ENCODE data around the gene DNAH5. TPM values are rescaled to one million over a fixed set of nuclear protein-coding genes. Genes with fewer than 3 reads are reported as not detected.

Gene DNAH5
- total RNA-seq, 1 experiment from 2014 or later, result 9.7 TPM

GRCh38 chr5:13919786-13920185 lies 24.7 kb downstream of the DNAH5 start:
- no peaks in the 10 kb centered on the region for H3K79me2 ChIP-seq (ENCODE audit: low read depth)
- H3K27me3 ChIP-seq (ENCODE audit: insufficient read depth, low read depth), result no peaks in the 10 kb centered on the region
- H3F3A ChIP-seq (ENCODE audit: insufficient read depth, low read depth), result no peaks in the 10 kb centered on the region
- no peak for TF ChIP-seq EZH2 (IDR thresholded peaks at IDR 0.05; ENCODE audit: low read depth)
- no peaks in the 10 kb centered on the region for H3K9me2 ChIP-seq (ENCODE audit: insufficient read depth)
- H3K36me3 ChIP-seq (ENCODE audit: low read depth), result no peaks in the 10 kb centered on the region
- H3K27ac ChIP-seq, result no peak overlapping the region
- H3K4me1 ChIP-seq (replicated peaks; ENCODE audit: insufficient read depth), result no peaks in the 10 kb centered on the region
- CTCF ChIA-PET, result no interaction called here
- no TSS peak for BruUV-seq (replicated peaks)
- H3K4me3 ChIP-seq, result no peak overlapping the region
- intact Hi-C loops (cut with micrococcal nuclease; ENCODE audit: unreplicated experiment), result no loop called here
- POLR2A ChIA-PET (ENCODE audit: unreplicated experiment), result no interaction called here
- DNase-seq, result no peak
- no peak overlapping the region for H2AFZ ChIP-seq
- H3K9me3 ChIP-seq (ENCODE audit: insufficient read depth, low read depth), result no peaks in the 10 kb centered on the region
- H4K20me1 ChIP-seq (ENCODE audit: insufficient read depth), result no peaks in the 10 kb centered on the region
- H3K4me2 ChIP-seq, result no peak overlapping the region

- no peaks in the 10 kb centered on the region for H3K9me3 ChIP-seq (ENCODE audit: insufficient read depth, low read depth)
- ChIA-PET CTCF (no interaction called here), POLR2A (ENCODE audit: unreplicated experiment) (no interaction called here)
- H3K27ac ChIP-seq, result no peak overlapping the region
- no peak for DNase-seq
- H3K36me3 ChIP-seq (ENCODE audit: low read depth), result no peaks in the 10 kb centered on the region
- no peaks in the 10 kb centered on the region for H3K4me1 ChIP-seq (replicated peaks; ENCODE audit: insufficient read depth)
- no peak overlapping the region for H3K4me3 ChIP-seq
- H3K4me2 ChIP-seq, result no peak overlapping the region
- no peaks in the 10 kb centered on the region for H3F3A ChIP-seq (ENCODE audit: insufficient read depth, low read depth)
- no TSS peak for BruUV-seq (replicated peaks)
- H4K20me1 ChIP-seq (ENCODE audit: insufficient read depth), result no peaks in the 10 kb centered on the region
- no peaks in the 10 kb centered on the region for H3K9me2 ChIP-seq (ENCODE audit: insufficient read depth)
- H3K79me2 ChIP-seq (ENCODE audit: low read depth), result no peaks in the 10 kb centered on the region
- TF ChIP-seq EZH2 (IDR thresholded peaks at IDR 0.05; ENCODE audit: low read depth) (no peak), CTCF (conservative IDR thresholded peaks at IDR 0.05) (no peak)
- intact Hi-C loops (cut with micrococcal nuclease; ENCODE audit: unreplicated experiment), result no loop called here
- H3K27me3 ChIP-seq (ENCODE audit: insufficient read depth, low read depth), result no peaks in the 10 kb centered on the region
- H2AFZ ChIP-seq, result no peak overlapping the region
Observed at GRCh38 chr5:13919087-13919486, 25.4 kb downstream of the DNAH5 start.

- Histone ChIP-seq H3K4me1 (replicated peaks; ENCODE audit: insufficient read depth) (no peaks in the 10 kb centered on the region), H3K9me2 (ENCODE audit: insufficient read depth) (no peaks in the 10 kb centered on the region), H4K20me1 (ENCODE audit: insufficient read depth) (no peaks in the 10 kb centered on the region), H3K4me2 (no peak overlapping the region), H3K27ac (no peak overlapping the region), H3F3A (ENCODE audit: insufficient read depth, low read depth) (no peaks in the 10 kb centered on the region), H3K9me3 (ENCODE audit: insufficient read depth, low read depth) (no peaks in the 10 kb centered on the region), H3K79me2 (ENCODE audit: low read depth) (no peaks in the 10 kb centered on the region), H3K4me3 (no peak overlapping the region), H2AFZ (no peak overlapping the region), H3K27me3 (ENCODE audit: insufficient read depth, low read depth) (no peaks in the 10 kb centered on the region), H3K36me3 (ENCODE audit: low read depth) (no peaks in the 10 kb centered on the region)
- intact Hi-C loops (cut with micrococcal nuclease; ENCODE audit: unreplicated experiment), result no loop called here
- ChIA-PET POLR2A (ENCODE audit: unreplicated experiment) (no interaction called here), CTCF (no interaction called here)
- no peak for DNase-seq
- no peak for TF ChIP-seq CTCF (conservative IDR thresholded peaks at IDR 0.05)
- no peak for TF ChIP-seq EZH2 (IDR thresholded peaks at IDR 0.05; ENCODE audit: low read depth)
- BruUV-seq (replicated peaks), result no TSS peak
Observed at GRCh38 chr5:13917061-13917460, 27.4 kb downstream of the DNAH5 start.

GRCh38 chr5:13913962-13914361 lies 30.5 kb downstream of the DNAH5 start:
- intact Hi-C loops (cut with micrococcal nuclease; ENCODE audit: unreplicated experiment), result no loop called here
- DNase-seq, result no peak
- Histone ChIP-seq H3K27me3 (ENCODE audit: insufficient read depth, low read depth) (no peaks in the 10 kb centered on the region), H3K4me2 (no peak overlapping the region), H3K27ac (no peak overlapping the region), H3K9me2 (ENCODE audit: insufficient read depth) (no peaks in the 10 kb centered on the region), H3K79me2 (ENCODE audit: low read depth) (no peaks in the 10 kb centered on the region), H3F3A (ENCODE audit: insufficient read depth, low read depth) (no peaks in the 10 kb centered on the region), H3K4me3 (no peak overlapping the region), H3K36me3 (ENCODE audit: low read depth) (no peaks in the 10 kb centered on the region), H3K9me3 (ENCODE audit: insufficient read depth, low read depth) (no peaks in the 10 kb centered on the region), H3K4me1 (replicated peaks; ENCODE audit: insufficient read depth) (no peaks in the 10 kb centered on the region), H4K20me1 (ENCODE audit: insufficient read depth) (no peaks in the 10 kb centered on the region), H2AFZ (no peak overlapping the region)
- ChIA-PET POLR2A (ENCODE audit: unreplicated experiment) (interaction anchor here (0.6 kb wide), 1 partner anchor 435 kb away, joined by 11 read pairs; no protein-coding TSS in a partner anchor), CTCF (no interaction called here)
- no TSS peak for BruUV-seq (replicated peaks)
- TF ChIP-seq CTCF (conservative IDR thresholded peaks at IDR 0.05), result no peak

Measured in PC-9 (cell line).